Measurements from ENCODE around the gene NIPAL3. TPM values are rescaled to one million over a fixed set of nuclear protein-coding genes. Genes with fewer than 3 reads are reported as not detected.

NIPAL3 gene
- polyA plus RNA-seq, 1 donor (not counting 4 experiments of a cell fraction or from before 2014, with no cell fraction given): 30.5 TPM

GRCh38 chr1:24421502-24421901 lies 5.9 kb downstream of the NIPAL3 start:
- no peak for DNase-seq (ENCODE audit: low read depth, low spot score)
- Histone ChIP-seq H4K20me1 (ENCODE audit: control insufficient read depth, extremely low read depth, insufficient read depth, low read length) (no peaks in the 10 kb centered on the region), H3K79me2 (ENCODE audit: control insufficient read depth, insufficient read depth, low read length) (peaks cover 15% of the 10 kb centered on the region), H2AFZ (ENCODE audit: control insufficient read depth, low read length) (no peak overlapping the region), H3K27ac (ENCODE audit: control insufficient read depth, insufficient read depth, low read length) (no peak overlapping the region), H3K9me1 (ENCODE audit: control insufficient read depth, extremely low read depth, insufficient read depth, low read length) (no peaks in the 10 kb centered on the region), H3K9ac (ENCODE audit: control insufficient read depth, extremely low read depth, insufficient read depth, low read length) (no peak overlapping the region), H3K4me1 (ENCODE audit: control insufficient read depth, extremely low read depth, insufficient read depth, low read length) (peaks cover 33% of the 10 kb centered on the region), H3K4me3 (ENCODE audit: control insufficient read depth in 2 of 3, extremely low read depth in 1 of 3, insufficient read depth in 2 of 3, low read depth in 1 of 3, low read length in 3 of 3) (no peak overlapping the region), H3K4me2 (ENCODE audit: control insufficient read depth, extremely low read depth, insufficient read depth, low read depth, low read length) (no peak overlapping the region), H3K36me3 (ENCODE audit: control insufficient read depth in 2 of 2, extremely low read depth in 1 of 2, insufficient read depth in 2 of 2, low read length in 2 of 2) (peaks cover 12 to 26% of the 10 kb centered on the region in 2 experiments), H3K9me3 (ENCODE audit: control insufficient read depth, low read depth, low read length) (no peaks in the 10 kb centered on the region), H3K27me3 (ENCODE audit: control insufficient read depth, extremely low read depth, insufficient read depth, low read length) (no peaks in the 10 kb centered on the region)
- FAIRE-seq: no peak
- TF ChIP-seq CTCF (optimal IDR thresholded peaks at IDR 0.05 in 1 of 3, IDR thresholded peaks at IDR 0.05 in 1 of 3, conservative IDR thresholded peaks at IDR 0.05 in 1 of 3; ENCODE audit: extremely low read depth in 1 of 3, insufficient read depth in 2 of 3, low read length in 3 of 3): peak in 2 of 3 experiments; percentile 6 to 12
- no peak for TF ChIP-seq EZH2 (IDR thresholded peaks at IDR 0.05; ENCODE audit: low read length)
- dilution Hi-C loops (cut with MboI; ENCODE audit: extremely low pct_ligation_motif_present, low sequenced_read_pairs): no loop called here

- Histone ChIP-seq H3K4me3 (ENCODE audit: control insufficient read depth in 2 of 3, extremely low read depth in 1 of 3, insufficient read depth in 2 of 3, low read depth in 1 of 3, low read length in 3 of 3) (no peak overlapping the region), H3K9me3 (ENCODE audit: control insufficient read depth, low read depth, low read length) (no peaks in the 10 kb centered on the region), H3K36me3 (ENCODE audit: control insufficient read depth in 2 of 2, extremely low read depth in 1 of 2, insufficient read depth in 2 of 2, low read length in 2 of 2) (peaks cover 18 to 26% of the 10 kb centered on the region in 2 experiments), H3K9ac (ENCODE audit: control insufficient read depth, extremely low read depth, insufficient read depth, low read length) (no peak overlapping the region), H3K4me1 (ENCODE audit: control insufficient read depth, extremely low read depth, insufficient read depth, low read length) (peaks cover 7% of the 10 kb centered on the region), H3K27ac (ENCODE audit: control insufficient read depth, insufficient read depth, low read length) (no peak overlapping the region), H2AFZ (ENCODE audit: control insufficient read depth, low read length) (no peak overlapping the region), H4K20me1 (ENCODE audit: control insufficient read depth, extremely low read depth, insufficient read depth, low read length) (no peaks in the 10 kb centered on the region), H3K4me2 (ENCODE audit: control insufficient read depth, extremely low read depth, insufficient read depth, low read depth, low read length) (no peak overlapping the region), H3K79me2 (ENCODE audit: control insufficient read depth, insufficient read depth, low read length) (peaks cover 18% of the 10 kb centered on the region), H3K27me3 (ENCODE audit: control insufficient read depth, extremely low read depth, insufficient read depth, low read length) (no peaks in the 10 kb centered on the region), H3K9me1 (ENCODE audit: control insufficient read depth, extremely low read depth, insufficient read depth, low read length) (no peaks in the 10 kb centered on the region)
- DNase-seq (ENCODE audit: low read depth, low spot score) (no peak), FAIRE-seq (peak; percentile 5)
- TF ChIP-seq EZH2 (IDR thresholded peaks at IDR 0.05; ENCODE audit: low read length) (no peak), CTCF (optimal IDR thresholded peaks at IDR 0.05 in 1 of 3, IDR thresholded peaks at IDR 0.05 in 1 of 3, conservative IDR thresholded peaks at IDR 0.05 in 1 of 3; ENCODE audit: extremely low read depth in 1 of 3, insufficient read depth in 2 of 3, low read length in 3 of 3) (no peak)
- dilution Hi-C loops (cut with MboI; ENCODE audit: extremely low pct_ligation_motif_present, low sequenced_read_pairs): no loop called here
These were observed 8.6 kb downstream of the NIPAL3 start for GRCh38 chr1:24424207-24424606.

All from keratinocyte (primary cell).